ENCODE results near the gene BORCS6. TPM values are rescaled to one million over a fixed set of nuclear protein-coding genes. Genes with fewer than 3 reads are reported as not detected.

BORCS6 gene
- 13.3 and 16.1 TPM in 2 replicates for total RNA-seq

DNA sequence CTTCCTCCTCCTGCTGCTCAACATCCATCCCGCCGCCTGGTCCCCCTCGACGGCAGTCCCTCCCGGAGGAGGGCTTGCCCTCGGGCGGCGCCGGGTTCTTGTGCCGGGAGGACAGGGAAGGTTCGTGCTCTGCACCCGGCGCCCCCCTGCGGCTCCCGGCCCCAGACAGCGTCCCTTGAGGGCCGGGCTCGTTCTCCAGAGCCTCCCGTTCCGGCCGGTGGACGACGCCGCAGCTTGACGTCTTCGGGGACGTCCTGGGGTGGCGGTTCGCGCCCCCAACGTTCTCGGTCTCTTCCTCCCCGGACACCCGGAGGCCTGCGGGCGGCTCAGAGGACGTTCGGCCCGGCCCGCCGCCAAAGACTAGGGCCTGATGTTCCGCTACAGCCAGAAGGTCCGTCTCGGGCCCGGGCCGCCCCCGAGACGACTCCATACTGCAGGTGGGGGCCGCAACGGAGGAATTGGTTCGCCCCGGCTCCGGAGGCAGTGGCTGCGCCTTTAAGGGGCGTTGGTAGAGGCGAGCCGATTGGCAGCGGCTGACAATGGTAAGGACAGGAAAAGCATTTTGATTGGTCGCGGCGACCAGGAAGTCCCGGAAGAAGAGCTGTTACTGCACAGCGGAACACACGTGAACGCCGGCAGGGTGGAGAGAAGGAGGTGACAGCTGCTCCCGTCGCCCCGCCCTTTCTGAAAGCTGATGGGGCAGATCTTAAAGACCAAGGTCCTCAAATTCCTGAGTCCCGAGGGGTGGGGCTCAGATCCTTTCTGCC is at the start of gene BORCS6:
BORCS6 (minus strand) TSS at position 470 of the 767 bp plus-strand sequence; CDS start at position 430, 40 bp downstream.
- no peaks in the 10 kb centered on the region for H3K36me3 ChIP-seq (ENCODE audit: control insufficient read depth, insufficient read depth, low read length)
- peak; percentile 24 for TF ChIP-seq CTCF (IDR thresholded peaks at IDR 0.05; ENCODE audit: insufficient read depth, low read length, poor library complexity, severe bottlenecking)
- peak; percentile 95 for DNase-seq (ENCODE audit: low read depth)
- H3K27me3 ChIP-seq (ENCODE audit: control insufficient read depth, insufficient read depth, low read length), result no peaks in the 10 kb centered on the region
- peak within 1 kb of the TSS; percentile 78 for H3K4me3 ChIP-seq (ENCODE audit: low read depth, low read length)

- DNase-seq (ENCODE audit: low read depth), result no peak
- Histone ChIP-seq H3K4me3 (ENCODE audit: low read depth, low read length) (no peak overlapping the region), H3K36me3 (ENCODE audit: control insufficient read depth, insufficient read depth, low read length) (peaks cover 6% of the 10 kb centered on the region), H3K27me3 (ENCODE audit: control insufficient read depth, insufficient read depth, low read length) (no peaks in the 10 kb centered on the region)
- no peak for TF ChIP-seq CTCF (IDR thresholded peaks at IDR 0.05; ENCODE audit: insufficient read depth, low read length, poor library complexity, severe bottlenecking)
Observed at GRCh38 chr17:8237886-8238285, 47.9 kb upstream of the BORCS6 start.

- no peak for DNase-seq (ENCODE audit: low read depth)
- Histone ChIP-seq H3K27me3 (ENCODE audit: control insufficient read depth, insufficient read depth, low read length) (no peaks in the 10 kb centered on the region), H3K4me3 (ENCODE audit: low read depth, low read length) (no peak overlapping the region), H3K36me3 (ENCODE audit: control insufficient read depth, insufficient read depth, low read length) (peaks cover 6% of the 10 kb centered on the region)
- no peak for TF ChIP-seq CTCF (IDR thresholded peaks at IDR 0.05; ENCODE audit: insufficient read depth, low read length, poor library complexity, severe bottlenecking)
Observed at GRCh38 chr17:8237175-8237574, 47.2 kb upstream of the BORCS6 start.

DNA sequence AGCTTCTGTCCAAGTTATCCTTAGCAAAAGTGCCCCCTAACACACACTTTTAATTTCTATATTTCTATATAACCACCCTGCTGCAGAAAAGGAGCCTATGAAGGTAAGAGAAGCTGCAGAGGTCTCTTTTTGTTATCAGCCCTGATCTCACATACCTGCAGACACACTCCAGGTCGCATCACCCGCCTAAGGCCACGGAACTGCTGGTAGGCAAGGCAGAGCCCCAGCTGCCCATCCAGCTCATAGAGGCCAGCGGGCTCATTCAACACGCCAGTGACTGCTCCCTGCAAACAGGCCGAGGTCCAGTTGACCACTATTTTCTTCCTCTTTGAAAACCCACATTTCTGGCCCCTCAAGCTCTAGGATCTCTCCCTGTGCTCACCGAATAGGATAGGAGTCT is 45.7 kb upstream of the BORCS6 start:
- no peak for TF ChIP-seq CTCF (IDR thresholded peaks at IDR 0.05; ENCODE audit: insufficient read depth, low read length, poor library complexity, severe bottlenecking)
- DNase-seq (ENCODE audit: low read depth), result no peak
- Histone ChIP-seq H3K36me3 (ENCODE audit: control insufficient read depth, insufficient read depth, low read length) (peaks cover 5% of the 10 kb centered on the region), H3K27me3 (ENCODE audit: control insufficient read depth, insufficient read depth, low read length) (no peaks in the 10 kb centered on the region), H3K4me3 (ENCODE audit: low read depth, low read length) (no peak overlapping the region)

- H3K27me3 ChIP-seq (ENCODE audit: control insufficient read depth, insufficient read depth, low read length), result no peaks in the 10 kb centered on the region
- no peak for DNase-seq (ENCODE audit: low read depth)
- H3K4me3 ChIP-seq (ENCODE audit: low read depth, low read length), result no peak overlapping the region
- H3K36me3 ChIP-seq (ENCODE audit: control insufficient read depth, insufficient read depth, low read length), result peaks cover 5% of the 10 kb centered on the region
- no peak for TF ChIP-seq CTCF (IDR thresholded peaks at IDR 0.05; ENCODE audit: insufficient read depth, low read length, poor library complexity, severe bottlenecking)
Observed at GRCh38 chr17:8234361-8235270, 44.6 kb upstream of the BORCS6 start.

Measured in kidney epithelial cell (primary cell).